Ecto neural progenitor cell (in vitro differentiated cells): ENCODE data around the gene TMEM30A.

Experiments
- DNase-seq: peaks from one replicate; pipeline ENCODE4 v3.0.0-alpha.2; 2018; ENCODE audit warnings: low spot score

Gene TMEM30A

DNA sequence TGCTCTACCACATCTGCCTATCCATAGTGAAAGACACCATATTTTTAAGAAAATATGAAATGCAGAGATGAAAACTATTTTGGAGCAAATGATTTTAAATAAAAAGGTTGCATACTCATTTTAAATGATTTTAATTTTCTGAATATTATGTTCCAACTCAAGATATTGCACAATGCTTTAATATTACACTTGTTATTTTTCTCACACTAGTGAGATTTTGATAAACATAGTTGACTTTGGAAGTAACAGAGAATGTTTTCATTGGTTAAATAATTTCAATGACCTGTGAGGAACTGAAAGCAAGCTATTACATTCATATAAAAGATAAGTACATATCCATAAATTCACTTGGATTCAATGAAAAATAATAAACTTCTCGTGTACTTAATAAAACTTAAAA lies 7.2 kb upstream of the TMEM30A start:
- no peak for DNase-seq

DNA sequence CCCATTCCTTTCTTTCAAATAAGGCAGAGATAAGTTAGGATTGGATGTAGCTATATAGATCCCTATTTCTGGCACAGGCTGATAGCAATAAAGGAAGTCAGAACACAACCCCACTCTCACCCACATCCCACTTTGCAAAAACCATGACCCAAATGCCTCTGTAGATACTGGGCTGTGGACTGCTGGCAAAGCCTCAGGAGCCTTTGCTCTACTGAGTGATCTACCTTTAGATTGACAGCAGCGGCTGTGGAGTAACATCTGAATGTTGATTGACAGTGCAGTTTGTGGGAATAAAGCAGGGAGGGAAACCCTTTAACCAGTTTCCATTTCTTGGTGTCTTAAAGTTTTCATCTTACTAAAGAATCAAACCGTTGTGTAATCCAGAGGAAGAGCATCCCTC lies 6.7 kb upstream of the TMEM30A start:
- DNase-seq = no peak

DNA sequence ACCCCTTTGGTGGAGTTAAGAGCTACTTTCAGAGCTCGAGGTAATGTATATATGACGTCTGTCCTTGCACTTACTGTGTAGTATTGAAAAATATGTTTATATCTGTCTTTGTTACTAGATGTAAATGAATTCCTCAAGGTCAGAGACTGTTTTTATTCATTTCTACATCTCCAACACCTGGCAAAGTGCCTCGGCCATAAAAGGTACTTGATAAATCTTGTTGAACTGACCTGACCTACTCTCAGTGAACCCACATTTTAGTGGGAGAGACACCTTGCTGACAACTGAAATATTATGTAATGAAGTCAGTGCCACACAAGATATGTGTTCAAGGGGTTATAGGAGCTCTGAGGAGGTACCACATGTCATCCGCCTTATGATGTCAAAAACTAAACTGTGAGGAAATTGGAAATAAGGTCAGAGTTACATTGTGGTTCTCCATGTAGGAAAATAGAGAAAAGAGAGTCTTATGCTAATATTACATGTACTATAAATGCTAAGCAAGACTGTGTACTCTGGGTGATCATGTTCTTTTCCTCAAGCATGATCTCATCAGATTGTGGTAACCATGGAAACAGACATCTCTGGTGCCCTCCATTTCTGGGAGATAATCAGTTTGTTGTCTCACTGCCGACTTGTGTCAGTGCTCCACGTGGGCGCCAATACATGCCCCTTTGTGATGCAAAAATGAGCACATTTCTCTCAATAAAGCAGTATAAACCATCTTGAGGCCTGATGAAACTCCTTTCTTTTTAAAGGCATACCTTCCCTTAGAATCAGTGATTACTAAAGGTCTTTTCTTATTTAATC lies 5.7 kb upstream of the TMEM30A start:
- no peak for DNase-seq

GRCh38 chr6:75288023-75288422 lies 3.4 kb upstream of the TMEM30A start:
- no peak for DNase-seq

DNA sequence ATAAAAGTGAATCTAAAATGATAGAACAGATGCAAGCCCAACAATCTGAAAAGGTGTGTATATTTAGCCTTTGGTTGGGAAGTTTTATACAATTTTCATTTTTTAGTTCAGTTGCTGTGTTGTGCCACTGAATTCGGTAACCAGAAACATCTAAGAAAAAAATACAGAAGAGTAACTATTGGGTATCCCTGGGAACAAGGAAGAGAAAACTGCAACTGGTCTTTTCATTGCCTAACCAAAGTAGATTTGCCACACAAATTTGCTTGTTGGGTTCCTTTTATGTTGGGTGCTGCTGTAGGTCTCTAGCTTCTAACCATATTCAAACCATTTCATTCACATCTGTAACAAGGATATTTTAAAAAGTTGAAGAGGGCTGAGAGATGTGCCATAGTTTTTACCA lies 2.8 kb upstream of the TMEM30A start:
- no peak for DNase-seq

DNA sequence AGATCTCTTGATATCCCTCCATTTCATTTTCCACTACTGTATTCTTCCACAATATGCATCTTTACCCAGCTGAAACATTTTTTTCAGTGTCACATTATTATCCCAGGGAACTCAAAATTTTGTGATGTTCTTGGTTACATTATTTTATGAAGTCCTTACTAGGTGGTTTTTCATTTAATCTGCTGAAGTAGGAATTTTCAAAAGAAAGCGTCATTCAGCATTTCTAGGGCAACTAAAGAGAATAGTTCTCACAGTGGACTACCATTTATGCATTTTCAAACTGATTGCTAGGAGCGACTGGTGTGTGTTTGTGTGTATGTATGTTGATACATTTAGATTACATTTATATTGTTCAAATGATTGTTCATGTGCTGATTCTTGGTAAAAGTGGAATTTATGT lies 2.4 kb upstream of the TMEM30A start:
- no peak for DNase-seq

DNA sequence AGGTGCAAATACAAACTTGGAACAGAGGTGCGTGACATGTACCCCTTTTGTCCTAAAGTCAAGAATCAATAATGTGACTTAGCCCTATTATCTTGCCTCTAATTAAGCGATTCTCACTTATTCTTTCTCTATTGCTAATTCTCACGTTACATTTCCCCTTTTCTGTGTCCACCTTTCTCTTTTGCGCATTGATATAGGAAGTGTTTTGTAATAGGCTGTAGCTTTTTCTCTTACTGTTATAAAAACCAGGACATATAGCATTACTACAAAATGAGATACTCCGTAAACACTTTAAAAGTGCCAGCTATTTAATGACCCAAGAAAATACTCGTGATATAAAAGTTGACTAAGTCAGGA lies 669 bp upstream of the TMEM30A start:
- no peak for DNase-seq

GRCh38 chr6:75283907-75284631 lies 523 bp downstream of the TMEM30A start:
- no peak for DNase-seq

DNA sequence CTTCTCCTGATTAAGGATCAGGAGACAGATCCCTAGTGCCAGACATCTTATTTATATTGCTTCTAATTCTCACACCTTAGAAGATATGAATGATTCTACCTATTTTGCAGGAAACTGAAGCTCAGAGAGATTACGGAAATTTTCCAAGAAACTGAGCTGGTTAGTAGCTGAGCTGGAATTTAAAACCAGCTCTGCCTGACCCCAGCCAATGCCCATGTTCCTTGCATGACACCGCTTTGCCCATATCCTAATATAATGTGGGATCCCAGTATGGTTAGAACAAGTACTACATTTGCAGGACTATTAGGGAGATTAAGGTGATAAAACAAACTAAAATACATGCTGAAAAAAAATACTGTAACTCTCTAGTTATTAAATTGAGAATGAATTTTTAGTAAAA lies 1.9 kb downstream of the TMEM30A start:
- DNase-seq = no peak

DNA sequence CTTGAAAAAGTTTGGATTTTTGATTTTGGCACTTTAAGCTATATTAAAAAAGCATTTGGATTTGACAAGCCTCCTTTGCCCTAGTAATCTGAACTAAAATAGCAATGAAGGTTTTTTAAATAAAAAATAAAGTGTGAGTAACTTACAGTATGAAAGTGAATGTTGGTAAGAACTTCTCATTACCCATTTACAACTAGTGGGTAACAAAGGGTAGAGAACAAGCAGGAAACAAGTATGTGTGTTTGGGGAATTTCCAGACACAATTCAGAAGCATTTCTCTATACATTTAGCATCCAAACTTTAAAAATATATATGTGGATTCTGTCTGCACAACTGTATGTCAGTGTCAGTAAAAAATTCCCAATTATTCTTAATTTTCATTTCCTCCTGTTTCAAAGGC lies 2.9 kb downstream of the TMEM30A start:
- DNase-seq = no peak

- no peak for DNase-seq
Observed at GRCh38 chr6:75280131-75280855, 4.3 kb downstream of the TMEM30A start.

DNA sequence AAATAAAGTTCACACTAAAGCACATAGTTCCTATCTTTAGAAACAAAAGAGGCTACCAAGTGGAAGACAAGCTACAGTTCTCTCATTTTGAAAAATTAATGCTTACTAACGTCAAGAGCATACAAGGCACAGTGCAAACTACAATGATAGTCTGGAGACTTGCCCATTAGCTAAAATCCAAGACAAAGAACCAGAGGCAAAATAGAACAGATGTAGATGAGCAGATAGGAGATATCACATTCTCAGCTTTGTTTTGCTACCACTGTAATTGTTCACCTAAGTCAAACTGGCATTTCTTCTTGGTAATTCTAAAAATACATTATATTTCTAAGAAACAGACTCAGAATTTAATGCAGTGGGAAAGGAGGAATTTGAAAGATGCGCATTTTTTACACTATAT lies 5.2 kb downstream of the TMEM30A start:
- DNase-seq = no peak

- no peak for DNase-seq
Observed at GRCh38 chr6:75278474-75279077, 6.0 kb downstream of the TMEM30A start.

- DNase-seq = no peak
Observed at GRCh38 chr6:75275067-75275466, 9.5 kb downstream of the TMEM30A start.

DNA sequence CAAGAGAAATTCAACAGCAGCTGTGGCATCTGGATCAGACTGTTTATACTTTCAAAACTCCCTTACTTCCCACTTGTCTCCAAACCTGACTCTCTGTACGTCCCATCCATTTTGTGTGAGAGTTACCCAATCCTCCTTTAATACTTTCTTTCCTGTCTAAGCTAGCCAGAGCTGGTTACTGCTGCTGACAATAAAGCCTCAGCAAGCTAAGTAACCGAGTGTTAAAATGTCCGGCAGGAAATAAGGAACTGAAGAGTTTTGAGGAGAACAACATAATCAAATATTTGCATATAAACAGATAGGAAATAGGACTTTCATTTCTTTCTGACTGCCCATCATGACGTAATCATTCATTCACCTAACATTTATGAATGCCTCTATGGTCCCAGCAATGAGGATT lies 11.6 kb downstream of the TMEM30A start:
- DNase-seq = no peak

GRCh38 chr6:75272145-75272840 lies 12.3 kb downstream of the TMEM30A start:
- DNase-seq = no peak

DNA sequence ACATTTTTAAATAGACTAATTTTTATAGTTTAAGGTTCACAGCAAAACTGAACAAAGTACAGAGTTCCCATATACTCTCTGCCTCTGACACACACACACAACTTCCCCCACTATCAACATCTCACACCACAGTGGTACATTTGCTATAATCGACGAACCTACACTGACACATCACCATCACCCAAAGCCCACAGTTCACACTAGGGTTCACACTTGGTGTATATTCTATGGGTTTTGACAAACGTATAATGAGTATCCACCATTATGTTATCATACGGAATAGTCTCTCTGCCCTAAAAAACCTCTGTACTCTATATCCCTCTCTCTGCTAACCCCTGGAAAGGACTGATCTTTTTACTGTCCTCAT lies 15.6 kb downstream of the TMEM30A start:
- DNase-seq = no peak

- DNase-seq = no peak
Observed at GRCh38 chr6:75268121-75268987, 16.2 kb downstream of the TMEM30A start.

DNA sequence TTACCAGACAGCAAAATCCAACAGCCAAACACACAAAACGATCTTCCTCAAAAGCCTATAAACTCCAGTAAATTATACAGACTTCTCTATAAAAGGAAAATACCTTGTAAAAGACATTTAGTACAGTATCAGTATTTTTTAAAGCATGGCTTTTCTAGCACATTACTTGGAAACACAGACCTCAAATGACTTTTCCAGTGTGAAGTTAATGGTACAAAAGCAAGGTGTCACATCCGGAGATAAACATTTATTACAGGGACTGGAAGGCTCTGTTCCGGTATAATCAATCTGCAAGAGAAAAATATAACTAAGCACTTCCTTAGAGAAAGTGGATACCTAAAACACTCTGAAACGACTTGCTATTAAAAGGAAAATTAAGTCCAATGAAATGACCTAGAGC lies 17.1 kb downstream of the TMEM30A start:
- DNase-seq = no peak

GRCh38 chr6:75266716-75267291 lies 17.8 kb downstream of the TMEM30A start:
- no peak for DNase-seq

- no peak for DNase-seq
Observed at GRCh38 chr6:75263401-75263750, 21.2 kb downstream of the TMEM30A start.
